GM12872 (cell line): ENCODE data around the gene SYNRG.

ENCODE experiments used
- TF ChIP-seq, protein P1 (sequence below): IDR thresholded peaks from 3 replicates; pipeline ENCODE4 v1.5.1; 2011; ENCODE audit warnings: low read depth, mild to moderate bottlenecking, low read length, moderate library complexity; ENCODE audit not compliant: insufficient read depth

The SYNRG gene

GRCh38 chr17:37609170-37610040 lies at the start of gene SYNRG:
TSS of gene SYNRG (minus strand) at chr17:37609418. CDS start at chr17:37609355, 63 bp downstream.
- TF ChIP-seq, protein P1, sequence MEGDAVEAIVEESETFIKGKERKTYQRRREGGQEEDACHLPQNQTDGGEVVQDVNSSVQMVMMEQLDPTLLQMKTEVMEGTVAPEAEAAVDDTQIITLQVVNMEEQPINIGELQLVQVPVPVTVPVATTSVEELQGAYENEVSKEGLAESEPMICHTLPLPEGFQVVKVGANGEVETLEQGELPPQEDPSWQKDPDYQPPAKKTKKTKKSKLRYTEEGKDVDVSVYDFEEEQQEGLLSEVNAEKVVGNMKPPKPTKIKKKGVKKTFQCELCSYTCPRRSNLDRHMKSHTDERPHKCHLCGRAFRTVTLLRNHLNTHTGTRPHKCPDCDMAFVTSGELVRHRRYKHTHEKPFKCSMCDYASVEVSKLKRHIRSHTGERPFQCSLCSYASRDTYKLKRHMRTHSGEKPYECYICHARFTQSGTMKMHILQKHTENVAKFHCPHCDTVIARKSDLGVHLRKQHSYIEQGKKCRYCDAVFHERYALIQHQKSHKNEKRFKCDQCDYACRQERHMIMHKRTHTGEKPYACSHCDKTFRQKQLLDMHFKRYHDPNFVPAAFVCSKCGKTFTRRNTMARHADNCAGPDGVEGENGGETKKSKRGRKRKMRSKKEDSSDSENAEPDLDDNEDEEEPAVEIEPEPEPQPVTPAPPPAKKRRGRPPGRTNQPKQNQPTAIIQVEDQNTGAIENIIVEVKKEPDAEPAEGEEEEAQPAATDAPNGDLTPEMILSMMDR: peak; percentile 46

DNA sequence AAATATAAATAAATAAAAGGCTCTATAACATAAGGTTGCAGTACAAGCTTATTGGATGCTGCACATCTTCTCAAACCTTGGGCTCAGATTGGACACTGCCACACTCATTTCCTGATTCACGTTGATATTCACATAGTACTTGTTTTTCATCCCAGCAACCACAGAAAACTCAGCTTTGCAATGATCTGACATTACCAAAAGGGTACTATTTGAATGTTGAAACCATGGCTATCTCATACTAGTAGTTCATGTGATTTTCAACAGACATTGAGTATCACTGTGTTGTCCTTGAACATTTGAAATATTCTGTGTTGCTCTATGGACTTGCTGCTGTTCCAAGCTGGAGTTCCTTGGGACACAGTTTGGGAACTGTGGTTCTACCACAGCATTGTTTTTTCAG lies 48.0 kb upstream of the SYNRG start:
- TF ChIP-seq, protein P1: no peak

DNA sequence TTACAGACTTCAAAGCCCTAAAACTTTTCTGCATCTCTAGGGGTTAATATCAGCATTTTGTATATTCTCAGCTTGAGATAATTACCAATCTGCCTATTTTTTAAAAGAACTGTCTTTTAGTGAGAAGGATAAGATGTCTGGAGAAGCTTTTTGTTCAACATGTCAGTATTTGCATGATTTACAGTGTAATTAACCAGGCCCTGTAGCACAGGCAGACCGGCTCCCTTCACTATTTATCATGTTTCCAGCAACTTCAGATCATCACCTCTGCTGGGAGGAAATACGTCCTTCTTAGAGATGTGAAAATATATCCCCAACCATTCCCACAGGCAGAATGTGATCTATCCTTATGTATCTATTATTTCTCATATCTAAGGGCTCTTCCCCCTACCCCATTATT lies 42.6 kb upstream of the SYNRG start:
- TF ChIP-seq, protein P1: no peak

DNA sequence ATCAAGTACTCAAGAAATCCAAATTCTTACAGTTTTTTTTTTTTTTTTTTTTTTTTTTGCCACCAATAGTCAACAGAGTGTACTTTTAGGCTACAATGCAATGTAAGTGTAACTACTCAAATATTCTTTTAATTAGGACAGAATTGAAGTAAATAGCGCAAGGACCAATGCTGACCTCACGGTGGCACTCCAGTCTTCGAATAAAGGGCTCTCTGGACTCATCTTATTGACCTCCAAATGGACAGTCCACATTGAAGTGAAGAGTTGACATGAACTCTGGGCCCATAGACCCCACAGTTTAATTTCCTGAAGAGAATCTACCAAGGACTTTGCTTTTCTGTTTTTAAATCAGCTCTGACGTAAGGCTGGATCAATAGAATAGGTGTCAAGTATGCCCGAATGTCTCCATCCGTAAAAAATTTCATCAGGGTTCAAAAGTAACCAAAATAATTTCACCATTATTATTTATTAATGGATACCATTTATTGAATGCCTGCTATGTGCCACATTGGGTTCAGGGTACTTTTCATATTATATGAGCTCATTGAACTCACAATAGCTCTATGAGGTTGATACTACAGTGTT lies 41.3 kb upstream of the SYNRG start:
- TF ChIP-seq, protein P1: peak; percentile 43; the same call in 2 of the 3 replicates

DNA sequence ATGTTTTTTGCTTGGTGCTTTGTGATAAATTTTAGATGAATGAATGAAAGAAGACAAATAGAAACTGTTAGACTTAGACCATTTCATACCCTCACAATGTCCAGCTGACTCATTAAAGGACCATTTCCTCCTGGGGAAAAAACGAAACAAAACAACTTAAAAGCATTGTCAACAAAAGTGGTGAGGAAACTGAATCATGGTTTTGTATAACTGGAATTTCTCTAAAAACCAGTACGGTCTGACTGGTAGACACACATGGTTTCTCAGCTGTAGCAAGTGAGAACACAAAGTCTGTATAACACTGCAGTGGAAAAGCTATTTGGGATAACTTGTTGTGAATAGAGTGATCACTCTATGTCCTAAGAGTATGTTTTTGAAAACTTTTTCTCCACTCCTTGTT lies 39.3 kb upstream of the SYNRG start:
- TF ChIP-seq, protein P1: no peak

GRCh38 chr17:37647856-37648255 lies 38.6 kb upstream of the SYNRG start:
- TF ChIP-seq, protein P1: no peak

DNA sequence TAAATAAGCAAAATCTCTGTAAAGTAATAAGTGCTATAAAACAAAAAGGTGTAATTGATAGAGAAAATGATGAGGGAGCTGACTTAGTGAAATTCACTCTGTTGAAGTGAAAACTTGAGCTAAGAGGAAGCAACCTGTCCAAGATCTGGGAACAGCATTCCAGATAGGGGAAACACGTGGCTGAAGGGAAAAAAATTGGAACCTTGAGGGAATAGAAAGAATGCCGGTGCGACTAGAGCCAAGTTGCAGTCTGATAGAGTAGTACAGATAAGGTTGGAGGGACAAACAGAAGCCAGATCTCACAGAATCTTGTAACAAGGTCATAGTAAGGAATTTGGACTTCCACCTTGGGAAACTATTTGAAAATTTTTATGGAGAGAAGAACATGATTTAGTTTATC lies 34.7 kb upstream of the SYNRG start:
- TF ChIP-seq, protein P1: no peak
